ENCODE data around the gene GH1.

GH1 gene

DNA sequence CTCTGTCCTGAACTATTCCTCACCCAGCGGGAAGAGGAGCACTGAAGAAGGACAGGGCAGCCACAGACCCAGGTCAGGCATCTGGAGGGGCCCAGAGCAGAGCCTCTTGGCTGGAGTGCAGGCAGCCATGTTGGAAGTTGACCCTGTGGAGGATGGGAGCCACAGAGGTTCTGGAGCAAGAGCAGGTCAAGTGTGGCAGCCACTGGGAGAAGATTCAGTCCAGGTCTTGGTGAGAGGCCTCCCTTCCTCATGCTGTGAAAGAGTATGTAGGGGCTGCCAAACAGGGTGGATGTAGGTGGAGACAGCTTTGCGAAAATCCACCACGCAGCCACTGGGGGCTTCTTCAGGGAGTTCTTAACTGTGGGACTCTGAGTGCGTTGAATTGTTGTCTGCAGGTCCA lies 14.1 kb upstream of the GH1 start:
- no peaks in the 10 kb centered on the region for H3K9me3 ChIP-seq (ENCODE audit: insufficient read depth, low read length, severe bottlenecking)
- TF ChIP-seq, protein P1, sequence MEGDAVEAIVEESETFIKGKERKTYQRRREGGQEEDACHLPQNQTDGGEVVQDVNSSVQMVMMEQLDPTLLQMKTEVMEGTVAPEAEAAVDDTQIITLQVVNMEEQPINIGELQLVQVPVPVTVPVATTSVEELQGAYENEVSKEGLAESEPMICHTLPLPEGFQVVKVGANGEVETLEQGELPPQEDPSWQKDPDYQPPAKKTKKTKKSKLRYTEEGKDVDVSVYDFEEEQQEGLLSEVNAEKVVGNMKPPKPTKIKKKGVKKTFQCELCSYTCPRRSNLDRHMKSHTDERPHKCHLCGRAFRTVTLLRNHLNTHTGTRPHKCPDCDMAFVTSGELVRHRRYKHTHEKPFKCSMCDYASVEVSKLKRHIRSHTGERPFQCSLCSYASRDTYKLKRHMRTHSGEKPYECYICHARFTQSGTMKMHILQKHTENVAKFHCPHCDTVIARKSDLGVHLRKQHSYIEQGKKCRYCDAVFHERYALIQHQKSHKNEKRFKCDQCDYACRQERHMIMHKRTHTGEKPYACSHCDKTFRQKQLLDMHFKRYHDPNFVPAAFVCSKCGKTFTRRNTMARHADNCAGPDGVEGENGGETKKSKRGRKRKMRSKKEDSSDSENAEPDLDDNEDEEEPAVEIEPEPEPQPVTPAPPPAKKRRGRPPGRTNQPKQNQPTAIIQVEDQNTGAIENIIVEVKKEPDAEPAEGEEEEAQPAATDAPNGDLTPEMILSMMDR (IDR thresholded peaks at IDR 0.05; ENCODE audit: borderline replicate concordance, extremely low read depth, low read length, poor library complexity, severe bottlenecking), result no peak
- TF ChIP-seq EZH2 (IDR thresholded peaks at IDR 0.05; ENCODE audit: borderline replicate concordance, low read depth, low read length, severe bottlenecking), result no peak
- H3K9ac ChIP-seq (ENCODE audit: low read depth, low read length), result peak overlapping the region; percentile 40
- no peaks in the 10 kb centered on the region for H4K20me1 ChIP-seq (ENCODE audit: insufficient read depth, low read length)
- peaks cover 22% of the 10 kb centered on the region for H3K4me1 ChIP-seq (ENCODE audit: insufficient read depth, low read length)
- H3K4me2 ChIP-seq (ENCODE audit: insufficient read depth, low read length), result peak overlapping the region; percentile 86
- peak overlapping the region in 1 of 2 experiments; percentile 62; a peak in 2 of 4 replicates for H3K4me3 ChIP-seq (ENCODE audit: low read depth in 1 of 2, low read length in 2 of 2)
- no peak for ATAC-seq (ENCODE audit: insufficient read depth, low read depth)
- H2AFZ ChIP-seq (ENCODE audit: low read depth, low read length), result 0 out of 2 replicates have a peak overlapping the region, but pooled peaks have one; percentile 19
- H3K27ac ChIP-seq (ENCODE audit: low read length), result peak overlapping the region; percentile 61
- DNase-seq, result no peak
- H3K36me3 ChIP-seq (ENCODE audit: insufficient read depth, low read length), result no peaks in the 10 kb centered on the region
- H3K79me2 ChIP-seq (ENCODE audit: insufficient read depth, low read length), result no peaks in the 10 kb centered on the region
- no peaks in the 10 kb centered on the region for H3K27me3 ChIP-seq (ENCODE audit: insufficient read depth, low read length, poor library complexity)

DNA sequence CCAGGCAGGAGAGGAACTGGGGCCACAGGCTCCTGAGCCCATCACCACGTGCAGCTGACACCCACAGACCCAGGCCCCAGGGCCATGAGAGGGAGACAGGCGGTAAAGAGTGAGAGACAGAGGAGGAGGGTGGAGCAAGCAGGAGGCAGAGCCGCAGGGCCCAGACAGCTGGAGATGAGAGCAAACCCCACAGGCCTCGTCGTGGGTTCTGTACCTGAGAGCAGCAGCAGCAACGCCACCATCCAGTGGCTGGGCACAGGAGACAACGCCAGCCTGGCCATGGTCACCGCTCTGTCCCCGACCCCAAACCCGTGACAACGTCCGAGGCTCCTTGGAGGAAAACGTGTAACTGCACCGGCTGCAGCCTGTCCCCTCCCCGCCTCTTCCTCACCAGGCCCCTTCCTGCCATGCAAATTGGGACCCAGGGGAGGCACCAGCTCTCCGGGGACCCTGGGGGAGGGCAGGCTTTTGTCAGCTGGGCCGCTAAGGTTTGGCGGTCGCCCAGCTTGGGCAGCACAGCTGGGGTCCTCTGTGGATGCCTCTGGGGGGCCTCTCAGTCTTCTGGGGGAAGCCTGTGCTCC lies 13.4 kb upstream of the GH1 start, which contains the start of gene CD79B:
TSS of gene CD79B (minus strand) at position 351 of the 581 bp plus-strand sequence. CDS start at position 281, 70 bp downstream.
- H4K20me1 ChIP-seq (ENCODE audit: insufficient read depth, low read length), result no peaks in the 10 kb centered on the region
- DNase-seq (peak; percentile 70), ATAC-seq (ENCODE audit: insufficient read depth, low read depth) (peak; percentile 86)
- TF ChIP-seq EZH2 (IDR thresholded peaks at IDR 0.05; ENCODE audit: borderline replicate concordance, low read depth, low read length, severe bottlenecking), result no peak
- TF ChIP-seq, protein P1 (IDR thresholded peaks at IDR 0.05; ENCODE audit: borderline replicate concordance, extremely low read depth, low read length, poor library complexity, severe bottlenecking), result peak; percentile 12
- H3K79me2 ChIP-seq (ENCODE audit: insufficient read depth, low read length), result no peaks in the 10 kb centered on the region
- no peaks in the 10 kb centered on the region for H3K36me3 ChIP-seq (ENCODE audit: insufficient read depth, low read length)
- peak within 1 kb of the TSS; percentile 87 for H2AFZ ChIP-seq (ENCODE audit: low read depth, low read length)
- peaks cover 22% of the 10 kb centered on the region for H3K4me1 ChIP-seq (ENCODE audit: insufficient read depth, low read length)
- H3K4me3 ChIP-seq (ENCODE audit: low read depth in 1 of 2, low read length in 2 of 2), result peak within 1 kb of the TSS; percentile 6 to 62; a peak in 3 of 4 replicates
- H3K9ac ChIP-seq (ENCODE audit: low read depth, low read length), result peak within 1 kb of the TSS; percentile 40
- H3K27ac ChIP-seq (ENCODE audit: low read length), result peak within 1 kb of the TSS; percentile 61
- H3K27me3 ChIP-seq (ENCODE audit: insufficient read depth, low read length, poor library complexity), result no peaks in the 10 kb centered on the region
- H3K4me2 ChIP-seq (ENCODE audit: insufficient read depth, low read length), result peak within 1 kb of the TSS; percentile 86
- no peaks in the 10 kb centered on the region for H3K9me3 ChIP-seq (ENCODE audit: insufficient read depth, low read length, severe bottlenecking)

DNA sequence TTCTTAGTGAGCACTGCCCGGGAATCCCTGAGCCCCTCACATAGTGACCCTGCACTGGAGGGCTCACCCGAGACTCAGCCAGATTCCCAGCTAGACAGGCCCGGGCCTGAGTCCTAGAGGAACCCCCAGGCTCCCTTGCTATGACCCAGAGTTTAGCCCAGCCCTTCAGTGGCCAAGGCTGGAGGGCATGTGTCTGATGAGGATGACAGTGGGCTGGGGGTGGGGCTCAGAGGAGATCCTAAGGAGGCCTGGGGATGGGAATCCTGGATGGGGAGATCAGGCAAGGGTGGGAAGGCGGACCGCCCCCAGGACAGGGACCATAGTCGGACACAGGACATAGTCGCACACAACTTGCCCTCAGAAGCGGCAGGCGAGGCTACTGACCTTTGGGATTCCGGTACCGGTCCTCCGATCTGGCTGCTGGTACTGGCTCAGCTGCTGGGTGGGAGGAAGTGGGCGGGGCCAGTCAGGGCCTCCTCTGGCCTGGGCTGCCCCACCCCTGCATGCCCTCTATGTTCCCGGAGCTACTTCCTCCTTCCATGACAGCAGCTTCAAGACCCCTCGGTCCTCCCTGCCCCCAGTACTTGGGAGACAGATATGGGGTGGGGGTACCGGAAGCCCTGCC lies 12.4 kb upstream of the GH1 start:
- H2AFZ ChIP-seq (ENCODE audit: low read depth, low read length), result no peak overlapping the region
- H4K20me1 ChIP-seq (ENCODE audit: insufficient read depth, low read length), result no peaks in the 10 kb centered on the region
- peak overlapping the region; percentile 86 for H3K4me2 ChIP-seq (ENCODE audit: insufficient read depth, low read length)
- H3K27me3 ChIP-seq (ENCODE audit: insufficient read depth, low read length, poor library complexity), result no peaks in the 10 kb centered on the region
- H3K79me2 ChIP-seq (ENCODE audit: insufficient read depth, low read length), result no peaks in the 10 kb centered on the region
- H3K36me3 ChIP-seq (ENCODE audit: insufficient read depth, low read length), result no peaks in the 10 kb centered on the region
- peak overlapping the region; percentile 49 for H3K27ac ChIP-seq (ENCODE audit: low read length)
- TF ChIP-seq, protein P1 (IDR thresholded peaks at IDR 0.05; ENCODE audit: borderline replicate concordance, extremely low read depth, low read length, poor library complexity, severe bottlenecking), result no peak
- TF ChIP-seq EZH2 (IDR thresholded peaks at IDR 0.05; ENCODE audit: borderline replicate concordance, low read depth, low read length, severe bottlenecking), result no peak
- H3K4me1 ChIP-seq (ENCODE audit: insufficient read depth, low read length), result peaks cover 22% of the 10 kb centered on the region
- H3K9me3 ChIP-seq (ENCODE audit: insufficient read depth, low read length, severe bottlenecking), result no peaks in the 10 kb centered on the region
- peak overlapping the region; percentile 40; the same call in 1 of the 2 replicates for H3K9ac ChIP-seq (ENCODE audit: low read depth, low read length)
- DNase-seq (peak; percentile 47), ATAC-seq (ENCODE audit: insufficient read depth, low read depth) (0 out of 3 replicates have a peak, but pooled peaks have one; percentile 31)
- H3K4me3 ChIP-seq (ENCODE audit: low read depth in 1 of 2, low read length in 2 of 2), result peak overlapping the region in 1 of 2 experiments; percentile 62; a peak in 2 of 4 replicates
